Measurements from ENCODE around the gene RPL39L.

RPL39L gene

DNA sequence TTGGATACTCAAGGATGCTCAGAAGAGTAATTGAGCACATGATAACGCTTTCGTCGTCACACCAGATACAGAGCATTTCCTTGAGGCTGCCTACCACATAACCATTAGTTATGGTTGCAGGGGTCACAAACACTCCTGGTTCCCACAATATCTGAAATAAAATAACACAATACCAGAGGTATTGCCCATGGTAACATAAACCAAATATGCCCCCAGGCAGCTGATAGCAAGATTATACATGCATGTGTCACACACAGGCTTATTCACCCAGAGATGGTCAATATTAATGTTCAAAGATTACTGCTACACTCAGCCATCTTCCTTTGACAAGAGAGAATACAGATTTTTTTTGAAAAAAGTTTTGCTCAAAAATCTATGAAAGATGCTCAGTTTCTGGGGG lies 7.3 kb downstream of the RPL39L start:
- Histone ChIP-seq H3K27me3 (ENCODE audit: insufficient read depth, low read length, poor library complexity) (no peaks in the 10 kb centered on the region), H4K20me1 (ENCODE audit: insufficient read depth, low read length) (no peaks in the 10 kb centered on the region), H3K9me3 (ENCODE audit: insufficient read depth, low read length, severe bottlenecking) (no peaks in the 10 kb centered on the region), H3K4me2 (ENCODE audit: insufficient read depth, low read length) (no peak overlapping the region), H3K79me2 (ENCODE audit: insufficient read depth, low read length) (no peaks in the 10 kb centered on the region), H3K4me3 (ENCODE audit: low read depth in 1 of 2, low read length in 2 of 2) (no peak overlapping the region), H2AFZ (ENCODE audit: low read depth, low read length) (no peak overlapping the region), H3K36me3 (ENCODE audit: insufficient read depth, low read length) (no peaks in the 10 kb centered on the region), H3K27ac (ENCODE audit: low read length) (no peak overlapping the region), H3K4me1 (ENCODE audit: insufficient read depth, low read length) (no peaks in the 10 kb centered on the region), H3K9ac (ENCODE audit: low read depth, low read length) (no peak overlapping the region)
- no peak for DNase-seq
- no peak for TF ChIP-seq EZH2 (IDR thresholded peaks at IDR 0.05; ENCODE audit: borderline replicate concordance, low read depth, low read length, severe bottlenecking)
- TF ChIP-seq, protein P1, sequence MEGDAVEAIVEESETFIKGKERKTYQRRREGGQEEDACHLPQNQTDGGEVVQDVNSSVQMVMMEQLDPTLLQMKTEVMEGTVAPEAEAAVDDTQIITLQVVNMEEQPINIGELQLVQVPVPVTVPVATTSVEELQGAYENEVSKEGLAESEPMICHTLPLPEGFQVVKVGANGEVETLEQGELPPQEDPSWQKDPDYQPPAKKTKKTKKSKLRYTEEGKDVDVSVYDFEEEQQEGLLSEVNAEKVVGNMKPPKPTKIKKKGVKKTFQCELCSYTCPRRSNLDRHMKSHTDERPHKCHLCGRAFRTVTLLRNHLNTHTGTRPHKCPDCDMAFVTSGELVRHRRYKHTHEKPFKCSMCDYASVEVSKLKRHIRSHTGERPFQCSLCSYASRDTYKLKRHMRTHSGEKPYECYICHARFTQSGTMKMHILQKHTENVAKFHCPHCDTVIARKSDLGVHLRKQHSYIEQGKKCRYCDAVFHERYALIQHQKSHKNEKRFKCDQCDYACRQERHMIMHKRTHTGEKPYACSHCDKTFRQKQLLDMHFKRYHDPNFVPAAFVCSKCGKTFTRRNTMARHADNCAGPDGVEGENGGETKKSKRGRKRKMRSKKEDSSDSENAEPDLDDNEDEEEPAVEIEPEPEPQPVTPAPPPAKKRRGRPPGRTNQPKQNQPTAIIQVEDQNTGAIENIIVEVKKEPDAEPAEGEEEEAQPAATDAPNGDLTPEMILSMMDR (IDR thresholded peaks at IDR 0.05; ENCODE audit: borderline replicate concordance, extremely low read depth, low read length, poor library complexity, severe bottlenecking): no peak
- no peak for ATAC-seq (ENCODE audit: insufficient read depth, low read depth)

DNA sequence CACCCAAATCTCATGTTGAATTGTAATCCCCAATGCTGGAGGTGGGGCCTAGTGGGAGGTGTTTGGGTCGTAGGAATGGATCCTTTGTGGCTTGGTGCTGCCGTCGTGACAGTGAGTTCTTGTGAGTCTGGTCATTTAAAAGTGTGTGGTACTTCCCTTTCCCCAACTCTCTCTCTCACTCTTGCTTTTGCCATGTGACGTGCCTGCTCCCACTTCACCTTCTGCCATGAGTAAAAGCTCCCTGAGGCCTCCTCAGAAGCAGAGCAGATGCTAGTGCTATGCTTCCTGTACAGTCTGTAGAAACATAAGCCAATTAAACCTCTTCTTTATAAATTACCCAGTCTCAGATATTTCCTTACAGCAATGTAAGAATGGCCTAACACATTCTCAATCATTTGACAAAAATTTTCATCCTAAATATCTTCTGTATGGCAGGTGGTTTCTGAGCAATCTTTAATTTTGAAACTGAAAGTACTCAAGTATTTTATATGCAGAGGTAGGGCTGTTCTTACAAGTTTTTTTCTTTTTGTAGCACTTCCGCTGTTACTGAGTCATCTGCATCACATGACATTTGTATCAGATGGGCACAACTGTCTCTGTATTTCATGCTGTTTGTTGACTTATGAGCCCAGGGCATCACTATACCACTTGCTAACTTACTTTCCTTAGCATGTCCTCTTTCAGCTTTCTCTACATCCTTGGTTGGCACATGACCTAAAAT lies 8.8 kb downstream of the RPL39L start:
- H3K36me3 ChIP-seq (ENCODE audit: insufficient read depth, low read length): no peaks in the 10 kb centered on the region
- TF ChIP-seq, protein P1 (IDR thresholded peaks at IDR 0.05; ENCODE audit: borderline replicate concordance, extremely low read depth, low read length, poor library complexity, severe bottlenecking): no peak
- TF ChIP-seq EZH2 (IDR thresholded peaks at IDR 0.05; ENCODE audit: borderline replicate concordance, low read depth, low read length, severe bottlenecking): no peak
- DNase-seq (no peak), ATAC-seq (ENCODE audit: insufficient read depth, low read depth) (peak; percentile 33; the same call in 1 of the 3 replicates)
- H3K27ac ChIP-seq (ENCODE audit: low read length): no peak overlapping the region
- H3K9me3 ChIP-seq (ENCODE audit: insufficient read depth, low read length, severe bottlenecking): no peaks in the 10 kb centered on the region
- H3K9ac ChIP-seq (ENCODE audit: low read depth, low read length): no peak overlapping the region
- H3K4me3 ChIP-seq (ENCODE audit: low read depth in 1 of 2, low read length in 2 of 2): no peak overlapping the region
- H4K20me1 ChIP-seq (ENCODE audit: insufficient read depth, low read length): no peaks in the 10 kb centered on the region
- H2AFZ ChIP-seq (ENCODE audit: low read depth, low read length): peak overlapping the region; percentile 17; the same call in 1 of the 2 replicates
- no peaks in the 10 kb centered on the region for H3K4me1 ChIP-seq (ENCODE audit: insufficient read depth, low read length)
- no peaks in the 10 kb centered on the region for H3K79me2 ChIP-seq (ENCODE audit: insufficient read depth, low read length)
- H3K4me2 ChIP-seq (ENCODE audit: insufficient read depth, low read length): no peak overlapping the region
- no peaks in the 10 kb centered on the region for H3K27me3 ChIP-seq (ENCODE audit: insufficient read depth, low read length, poor library complexity)

DNA sequence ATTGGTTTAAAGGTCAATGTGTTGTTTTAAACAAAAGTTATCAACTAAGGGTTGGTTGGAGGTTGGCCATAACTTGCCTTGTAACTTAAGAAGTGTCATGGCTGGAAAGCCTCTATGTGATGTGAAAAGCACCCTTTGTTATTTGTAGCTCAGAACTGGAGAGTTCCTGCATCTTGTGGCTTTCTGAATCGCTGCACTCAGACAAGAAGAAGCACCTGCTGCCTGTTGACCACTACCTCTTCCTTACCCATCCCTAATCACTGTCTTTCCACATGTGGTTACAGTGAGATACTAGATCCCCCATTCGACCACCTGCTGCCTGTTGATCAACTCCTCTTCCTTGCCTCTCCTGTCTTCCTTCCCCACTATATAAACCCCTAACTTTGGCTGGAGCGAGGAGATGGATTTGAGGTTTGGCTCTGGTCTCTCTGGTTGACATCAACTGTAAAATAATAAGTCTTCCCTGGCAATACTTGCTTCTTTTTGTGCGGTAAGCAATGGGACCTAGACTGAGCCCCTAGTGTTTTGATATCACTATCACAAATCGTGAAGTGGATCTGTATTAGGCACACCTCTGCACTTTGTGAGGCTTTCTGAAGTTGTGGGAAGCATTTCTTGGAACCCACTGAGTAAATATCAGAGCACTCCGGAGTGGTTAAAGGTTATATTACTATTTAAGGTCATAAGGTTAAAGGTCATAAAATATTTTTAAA lies 13.8 kb downstream of the RPL39L start:
- Histone ChIP-seq H3K4me1 (ENCODE audit: insufficient read depth, low read length) (no peaks in the 10 kb centered on the region), H3K4me3 (ENCODE audit: low read depth in 1 of 2, low read length in 2 of 2) (no peak overlapping the region), H3K9ac (ENCODE audit: low read depth, low read length) (no peak overlapping the region), H4K20me1 (ENCODE audit: insufficient read depth, low read length) (no peaks in the 10 kb centered on the region), H3K9me3 (ENCODE audit: insufficient read depth, low read length, severe bottlenecking) (no peaks in the 10 kb centered on the region), H2AFZ (ENCODE audit: low read depth, low read length) (no peak overlapping the region), H3K36me3 (ENCODE audit: insufficient read depth, low read length) (no peaks in the 10 kb centered on the region), H3K79me2 (ENCODE audit: insufficient read depth, low read length) (no peaks in the 10 kb centered on the region), H3K27me3 (ENCODE audit: insufficient read depth, low read length, poor library complexity) (peaks cover 11% of the 10 kb centered on the region), H3K4me2 (ENCODE audit: insufficient read depth, low read length) (no peak overlapping the region), H3K27ac (ENCODE audit: low read length) (no peak overlapping the region)
- TF ChIP-seq, protein P1 (IDR thresholded peaks at IDR 0.05; ENCODE audit: borderline replicate concordance, extremely low read depth, low read length, poor library complexity, severe bottlenecking): no peak
- TF ChIP-seq EZH2 (IDR thresholded peaks at IDR 0.05; ENCODE audit: borderline replicate concordance, low read depth, low read length, severe bottlenecking): no peak
- no peak for ATAC-seq (ENCODE audit: insufficient read depth, low read depth)
- DNase-seq: no peak
